Amniotic stem cell (primary cell): ENCODE results near the gene SYNRG.

Experiments used
- DNase-seq: peaks from one replicate; lab custom pipeline; 2025; lab: John Stamatoyannopoulos, UW

Gene SYNRG

DNA sequence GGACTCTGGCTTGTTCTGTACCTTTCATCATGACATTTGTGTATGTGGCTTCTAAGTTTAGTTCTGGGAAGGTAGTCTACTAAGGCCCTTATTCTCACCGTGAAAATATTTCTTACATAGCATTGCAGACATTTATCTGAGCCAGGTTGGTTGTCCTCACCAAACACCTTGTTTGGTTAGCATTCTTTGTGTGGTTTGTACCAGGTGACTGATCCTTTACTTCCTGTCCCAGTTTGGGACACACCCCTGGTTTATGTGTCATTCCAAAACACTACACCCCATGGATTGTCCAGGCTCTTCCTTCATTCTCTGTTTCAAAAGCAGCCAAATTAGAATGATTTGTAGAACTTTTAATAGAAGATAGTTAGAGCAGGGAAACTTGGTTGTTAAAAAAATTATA, 142.7 kb downstream of the SYNRG start:
- DNase-seq: no peak

DNA sequence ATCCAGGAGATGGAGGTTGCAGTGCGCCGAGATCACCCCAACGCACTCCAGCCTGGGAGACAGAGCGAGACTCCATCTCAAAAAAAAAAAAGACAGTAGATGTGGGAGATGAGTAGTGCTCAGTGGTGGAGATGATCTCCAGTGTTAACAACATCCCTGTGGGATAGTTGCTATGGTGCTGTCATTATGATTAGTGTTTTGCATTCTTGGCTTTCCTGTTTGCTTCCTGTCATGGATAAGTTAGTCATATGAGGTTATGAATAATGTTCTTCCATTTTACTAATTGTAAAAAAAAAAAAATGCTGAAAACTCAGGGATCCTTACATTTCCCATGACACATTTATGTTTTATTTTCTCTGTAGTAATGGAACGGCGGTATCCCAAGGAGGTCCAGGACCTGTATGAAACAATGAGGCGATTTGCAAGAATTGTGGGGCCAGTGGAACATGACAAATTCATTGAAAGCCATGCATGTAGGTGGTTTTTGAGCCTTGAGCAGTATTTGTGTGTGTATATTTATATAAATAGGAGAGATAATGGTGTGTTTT, 144.1 kb downstream of the SYNRG start:
- DNase-seq: no peak
